Femur (tissue), 1 donor: ENCODE data around the gene CPED1.
"Not testable (repeated sequence)": the region's sequence is repeated elsewhere in the genome, so short reads cannot be mapped to it uniquely, and the experiment has no call there.

Experiments used
- DNase-seq: peaks from one replicate; pipeline ENCODE4 v3.0.0-alpha.2; 2017

CPED1 gene

GRCh38 chr7:121102619-121103018 lies 114.1 kb downstream of the CPED1 start:
- no peak for DNase-seq

DNA sequence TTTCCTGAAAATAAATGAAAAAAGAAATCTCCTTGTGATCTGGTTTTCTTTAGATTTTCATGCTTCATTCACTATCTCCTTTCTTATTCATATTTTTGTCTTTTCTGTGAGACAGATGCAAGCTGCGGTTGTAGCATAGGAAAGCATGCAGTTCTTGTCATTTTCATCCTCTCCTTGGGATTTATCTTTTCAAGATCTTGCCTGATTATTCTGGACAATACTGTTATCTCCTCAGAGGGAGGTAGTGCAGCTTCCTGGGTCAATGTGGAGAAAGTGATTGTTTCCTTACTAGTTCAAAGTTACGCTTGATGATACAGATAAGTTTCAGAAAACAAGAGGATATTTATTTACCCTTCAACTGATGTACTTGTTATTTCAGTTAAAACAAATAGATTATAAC lies 114.6 kb downstream of the CPED1 start:
- no peak for DNase-seq

- no peak for DNase-seq
Observed at GRCh38 chr7:121103579-121103978, 115.1 kb downstream of the CPED1 start.

GRCh38 chr7:121105262-121105661 lies 116.8 kb downstream of the CPED1 start:
- DNase-seq = peak; percentile 34

DNA sequence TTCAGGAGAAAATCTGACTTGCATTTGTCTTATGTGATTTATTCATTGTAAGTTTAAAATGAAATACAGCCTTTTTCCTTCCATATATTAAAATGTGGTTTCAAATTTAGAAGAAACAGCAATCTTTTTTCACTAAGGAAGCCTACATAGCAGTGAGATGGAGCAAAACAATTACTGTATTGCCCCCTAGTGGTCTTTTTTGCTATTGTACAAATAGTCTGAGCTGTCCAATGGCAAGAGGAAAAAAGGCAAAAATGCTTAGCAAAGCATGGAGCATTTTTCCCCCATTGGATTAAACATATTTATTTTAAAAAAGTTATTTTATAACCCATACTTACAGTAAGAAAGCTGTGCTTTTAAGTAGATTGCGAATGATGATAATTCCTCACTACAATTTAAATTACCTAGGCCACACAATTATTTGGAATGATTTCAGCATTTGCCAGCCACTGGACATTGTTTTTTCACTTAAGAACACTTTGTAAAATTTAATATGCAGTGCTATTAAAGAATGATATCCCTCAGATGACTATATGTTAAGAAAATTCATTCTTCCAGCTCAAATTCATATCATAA lies 119.5 kb downstream of the CPED1 start:
- no peak for DNase-seq

DNA sequence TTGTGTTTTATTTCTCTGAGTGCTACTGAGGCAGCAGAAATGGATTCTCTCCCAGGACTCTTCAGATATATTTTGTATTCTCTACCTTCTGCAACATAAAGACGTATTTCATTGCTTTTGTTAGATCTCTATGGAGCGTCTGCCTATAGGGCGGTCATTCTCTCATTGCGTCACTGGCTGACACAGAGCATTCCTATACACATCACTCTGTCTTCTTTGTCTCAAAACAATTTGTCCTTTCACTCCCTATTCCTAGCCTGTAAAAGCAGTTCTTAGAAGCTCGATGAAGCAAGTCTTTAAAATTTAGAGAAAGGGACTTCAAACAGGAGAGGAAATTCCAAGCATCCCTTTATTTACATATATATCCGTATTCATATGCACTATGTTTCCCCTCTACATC lies 120.6 kb downstream of the CPED1 start:
- DNase-seq = no peak

DNA sequence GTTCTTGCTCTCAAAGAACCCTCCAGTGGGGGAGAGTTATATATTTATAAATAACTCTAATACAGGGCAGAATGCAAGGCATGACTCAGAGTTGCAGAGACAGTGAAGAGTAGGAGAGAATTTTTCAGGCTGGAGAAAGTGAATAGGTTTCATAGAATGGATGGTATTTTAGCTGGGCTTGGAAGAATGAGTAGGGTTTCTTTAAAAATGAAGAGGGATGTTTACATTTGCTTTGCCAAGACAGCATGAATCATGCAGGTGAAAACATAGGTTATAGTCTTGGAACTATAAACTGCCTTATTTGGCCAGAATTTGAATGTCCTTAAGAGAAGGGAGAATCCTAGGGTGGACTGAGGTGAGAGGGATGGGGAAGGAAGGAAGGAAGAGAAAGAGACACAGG lies 124.8 kb downstream of the CPED1 start:
- no peak for DNase-seq

DNA sequence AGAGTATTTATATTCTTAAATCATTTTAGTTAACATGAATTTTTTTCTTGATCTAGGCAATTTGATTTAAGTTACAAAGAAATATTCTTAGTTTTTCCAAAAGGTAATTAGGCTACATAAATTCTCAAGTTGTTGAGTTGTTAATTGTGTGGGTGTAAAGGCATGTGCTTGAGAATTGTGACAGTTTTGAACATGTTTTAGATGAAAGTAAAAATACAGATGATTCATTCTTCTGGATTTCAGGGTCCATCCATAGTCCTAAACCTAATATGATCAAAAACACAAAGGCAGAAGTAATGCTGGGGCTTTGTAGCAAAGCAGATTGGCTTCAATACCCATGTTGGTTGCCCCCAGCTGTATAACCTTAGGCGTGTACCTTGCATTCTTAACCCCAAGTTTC lies 127.9 kb downstream of the CPED1 start:
- no peak for DNase-seq

- DNase-seq = no peak
Observed at GRCh38 chr7:121119047-121119446, 130.5 kb downstream of the CPED1 start.

GRCh38 chr7:121123032-121123431 lies 134.5 kb downstream of the CPED1 start:
- no peak for DNase-seq

DNA sequence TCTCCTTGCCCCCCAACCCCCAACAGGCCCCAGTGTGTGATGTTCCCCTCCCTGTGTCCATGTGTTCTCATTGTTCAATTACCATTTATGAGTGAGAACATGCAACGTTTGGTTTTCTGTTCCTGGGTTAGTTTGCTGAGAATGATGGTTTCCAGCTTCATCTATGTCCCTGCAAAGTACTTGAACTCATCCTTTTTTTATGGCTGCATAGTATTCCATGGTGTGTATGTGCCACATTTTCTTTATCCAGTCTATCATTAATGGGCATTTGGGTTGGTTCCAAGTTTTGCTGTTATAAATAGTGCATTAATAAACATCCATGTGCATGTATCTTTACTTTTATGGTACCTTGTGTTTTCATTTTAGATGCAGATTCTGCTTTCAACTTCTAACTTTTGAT lies 136.9 kb downstream of the CPED1 start:
- not testable (repeated sequence) for DNase-seq

DNA sequence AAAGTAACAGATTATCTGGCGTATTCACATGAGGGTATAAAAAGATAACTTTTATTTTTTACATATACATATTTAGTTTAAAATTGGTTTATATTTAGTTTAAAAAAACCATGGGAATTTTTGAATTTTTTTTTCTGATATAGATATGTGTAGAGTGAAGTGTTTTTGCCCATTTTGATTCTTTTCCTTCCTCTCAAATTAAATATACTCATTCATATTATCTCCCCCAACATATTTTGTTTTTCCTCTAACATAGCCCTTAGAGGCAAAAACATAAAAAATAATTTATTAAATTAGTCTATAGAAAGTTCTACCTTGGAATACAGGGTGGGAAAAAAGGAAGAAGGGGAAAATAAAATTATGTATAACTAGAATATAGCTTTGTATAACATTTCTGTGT lies 137.7 kb downstream of the CPED1 start:
- no peak for DNase-seq

GRCh38 chr7:121126801-121127534 lies 138.5 kb downstream of the CPED1 start:
- no peak for DNase-seq

- DNase-seq = no peak
Observed at GRCh38 chr7:121132940-121133339, 144.4 kb downstream of the CPED1 start.

- no peak for DNase-seq
Observed at GRCh38 chr7:121133444-121133843, 144.9 kb downstream of the CPED1 start.

DNA sequence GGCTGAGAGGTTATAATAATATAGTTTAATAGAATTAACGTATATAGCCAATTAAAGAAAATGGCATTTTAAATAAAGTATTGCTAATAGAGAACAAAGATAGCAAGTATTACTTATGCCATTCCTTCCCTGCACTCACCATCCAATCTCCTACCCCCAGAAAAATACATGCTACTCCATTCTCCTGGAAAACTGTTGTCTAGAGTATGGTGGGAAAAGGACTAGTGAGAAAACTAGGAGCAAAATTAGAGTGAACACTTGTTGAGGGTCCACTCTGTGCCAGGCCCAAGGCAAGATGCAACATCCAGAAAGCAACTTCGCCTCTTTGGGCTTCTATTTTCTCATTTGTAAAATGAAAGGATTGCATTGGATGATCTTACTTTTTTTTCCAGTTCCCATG lies 149.1 kb downstream of the CPED1 start:
- no peak for DNase-seq

DNA sequence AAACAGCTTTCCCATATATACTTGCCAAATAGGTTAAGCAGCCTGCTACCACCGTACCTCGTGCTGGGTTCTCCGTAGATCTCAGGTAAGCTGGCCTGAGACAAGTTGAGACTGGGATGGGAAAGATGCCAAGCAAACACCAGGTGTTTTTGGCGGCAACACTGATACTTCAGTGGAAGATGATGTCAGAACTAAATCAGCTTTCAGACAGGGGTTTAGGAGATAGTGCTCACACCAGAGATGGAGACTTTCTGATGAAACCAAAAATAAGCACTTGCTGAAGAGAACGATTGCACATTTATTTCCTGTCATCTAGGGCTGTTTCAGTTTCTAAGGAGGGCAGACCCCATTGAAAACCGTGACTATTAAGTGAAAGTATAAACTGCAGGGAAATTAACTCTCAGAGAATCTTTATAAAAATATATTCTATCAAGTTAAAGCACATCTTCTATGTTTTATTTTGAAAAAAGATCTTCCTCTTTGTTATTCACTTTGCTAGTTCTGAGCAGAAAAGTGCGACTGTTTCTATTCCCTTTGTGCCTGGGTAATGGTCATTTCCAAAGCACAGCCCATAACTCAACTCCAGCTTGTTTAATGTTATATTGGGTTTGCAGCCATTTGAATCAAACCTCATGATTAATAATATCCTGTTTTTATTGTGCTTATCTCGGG lies 149.9 kb downstream of the CPED1 start:
- DNase-seq = no peak

DNA sequence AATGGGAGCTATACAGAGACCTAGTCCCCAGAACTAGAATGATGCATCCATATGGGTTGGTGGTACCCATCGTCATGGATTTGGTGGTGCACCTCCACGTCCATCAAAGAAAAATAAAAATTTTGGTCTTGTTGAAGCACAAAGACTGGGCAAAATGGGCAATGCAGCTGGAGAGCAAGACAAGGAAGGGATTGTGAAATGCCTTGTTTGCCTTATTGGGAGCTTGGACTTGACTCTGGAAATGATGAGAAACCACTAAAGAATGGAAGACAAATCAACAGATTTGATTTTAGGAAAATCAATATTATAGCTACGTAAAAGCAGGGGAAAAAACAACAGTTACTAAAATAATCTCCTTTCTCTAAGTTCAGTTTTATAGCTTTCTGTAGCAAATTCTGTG lies 150.9 kb downstream of the CPED1 start:
- DNase-seq = no peak

DNA sequence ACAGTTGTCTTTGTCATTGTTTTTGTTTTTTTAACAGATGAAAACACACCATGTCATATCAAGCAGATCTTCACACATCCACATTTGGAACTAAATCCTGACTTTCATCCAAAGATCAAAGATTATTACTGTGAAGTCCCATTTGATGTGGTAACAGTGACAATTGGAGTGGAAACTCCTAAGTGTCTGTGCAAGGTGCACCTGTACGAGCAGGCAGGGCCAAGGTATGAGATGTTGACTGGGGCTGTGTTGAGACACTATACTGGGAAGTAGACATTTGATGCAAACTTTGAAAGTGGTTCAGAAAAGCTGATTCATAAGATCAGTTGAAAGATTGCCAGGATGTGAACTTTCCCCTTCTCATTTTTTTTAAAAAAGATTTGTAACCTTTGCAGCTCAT lies 152.3 kb downstream of the CPED1 start:
- DNase-seq = no peak

DNA sequence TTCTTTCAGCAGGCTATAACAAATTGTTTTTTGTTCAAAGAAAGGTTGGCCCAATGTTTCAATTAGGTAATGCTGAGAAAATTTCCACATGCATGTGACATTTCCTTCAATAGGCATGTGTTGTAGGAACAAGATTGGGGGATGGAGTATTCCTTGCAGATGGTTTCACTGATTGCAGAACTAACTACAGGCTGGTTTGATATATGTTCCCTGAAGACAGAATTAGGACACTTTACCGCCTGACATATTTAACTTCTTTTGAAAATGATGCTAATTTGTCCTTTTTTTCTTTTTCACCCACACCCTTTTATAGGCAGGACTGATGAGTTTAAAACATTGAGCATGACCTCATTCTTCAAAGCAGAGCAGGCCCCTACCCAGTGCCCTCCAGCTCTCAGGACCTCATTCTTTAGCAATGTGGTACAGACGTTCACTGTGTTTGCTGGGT lies 163.3 kb downstream of the CPED1 start:
- DNase-seq = no peak

DNA sequence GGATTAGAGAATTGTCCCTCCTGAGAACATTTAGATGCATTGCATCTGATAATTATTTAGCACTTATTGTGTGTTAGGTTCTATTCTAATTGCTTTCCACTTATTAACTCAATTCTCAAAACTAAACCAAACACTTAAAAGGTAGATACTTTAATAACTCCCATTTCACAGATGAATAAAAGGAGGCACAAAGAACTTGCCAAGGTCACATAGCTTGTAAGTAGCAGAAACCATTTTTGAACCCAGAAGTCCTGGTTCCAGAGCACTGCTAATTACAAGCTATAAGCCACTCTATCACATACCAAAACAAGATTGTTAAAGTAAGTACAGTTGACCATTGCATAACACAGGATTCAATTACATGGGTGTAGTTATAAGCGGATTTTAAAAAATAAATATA lies 164.9 kb downstream of the CPED1 start:
- DNase-seq = no peak

GRCh38 chr7:121153995-121154394 lies 165.5 kb downstream of the CPED1 start:
- DNase-seq = no peak

GRCh38 chr7:121156825-121157224 lies 168.3 kb downstream of the CPED1 start:
- no peak for DNase-seq

- DNase-seq = no peak
Observed at GRCh38 chr7:121157341-121157751, 168.8 kb downstream of the CPED1 start.
